WERI-Rb-1 (cell line): ENCODE data around the gene ADH7.

ENCODE experiments used
- DNase-seq: peaks from one replicate; pipeline ENCODE4 v3.0.0-alpha.2; 2020
- H3K27ac ChIP-seq: fragments of 250-450 bp; sonication (Bioruptor Pico); 2 replicates; pipeline ENCODE4 v1.5.1; 2020; ENCODE audit warnings: mild to moderate bottlenecking, moderate library complexity
- H3K27me3 ChIP-seq: fragments of 250-450 bp; sonication (Bioruptor Pico); 2 replicates; pipeline ENCODE4 v1.5.1; 2021; ENCODE audit warnings: mild to moderate bottlenecking, low read depth, moderate library complexity; ENCODE audit not compliant: insufficient read depth, severe bottlenecking
- H3K36me3 ChIP-seq: fragments of 250-450 bp; sonication (Bioruptor Pico); 2 replicates; pipeline ENCODE4 v1.5.1; 2020; ENCODE audit warnings: mild to moderate bottlenecking, moderate library complexity
- H3K4me3 ChIP-seq: 2 replicates; pipeline ENCODE4 v1.5.1; 2011; ENCODE audit warnings: low read depth, mild to moderate bottlenecking, control low read depth, low read length
- H3K9me3 ChIP-seq: fragments of 250-450 bp; sonication (Bioruptor Pico); 2 replicates; pipeline ENCODE4 v1.5.1; 2021; ENCODE audit warnings: mild to moderate bottlenecking, moderate library complexity; ENCODE audit not compliant: severe bottlenecking
- TF ChIP-seq, protein P1 (sequence below): IDR thresholded peaks from 2 replicates; pipeline ENCODE4 v1.5.1; 2011; ENCODE audit warnings: low read depth, mild to moderate bottlenecking, control low read depth, inconsistent platforms, low read length

ADH7 gene

DNA sequence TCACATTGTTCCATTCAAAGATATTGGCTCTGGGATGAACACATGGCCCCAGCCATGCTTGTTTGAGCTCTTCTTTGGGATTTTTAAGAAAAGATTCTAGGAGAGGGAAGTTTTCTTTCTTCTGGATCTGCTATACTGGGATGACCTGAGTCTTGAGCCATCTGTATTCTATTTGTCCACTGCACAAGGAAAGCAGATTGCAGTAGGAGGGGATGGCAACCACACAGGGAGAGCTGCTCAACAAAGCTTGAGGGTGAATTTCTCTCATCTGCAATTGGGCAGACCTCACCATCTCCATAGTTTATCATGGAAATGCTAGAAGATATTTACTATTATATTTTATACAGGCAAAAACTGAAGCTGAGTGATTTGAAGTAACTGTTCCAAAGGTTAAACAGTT lies 34.3 kb downstream of the ADH7 start:
- no peak for DNase-seq
- Histone ChIP-seq H3K27me3 (no peaks in the 10 kb centered on the region), H3K4me3 (no peak overlapping the region), H3K27ac (no peak overlapping the region), H3K36me3 (no peaks in the 10 kb centered on the region), H3K9me3 (no peaks in the 10 kb centered on the region)
- TF ChIP-seq, protein P1, sequence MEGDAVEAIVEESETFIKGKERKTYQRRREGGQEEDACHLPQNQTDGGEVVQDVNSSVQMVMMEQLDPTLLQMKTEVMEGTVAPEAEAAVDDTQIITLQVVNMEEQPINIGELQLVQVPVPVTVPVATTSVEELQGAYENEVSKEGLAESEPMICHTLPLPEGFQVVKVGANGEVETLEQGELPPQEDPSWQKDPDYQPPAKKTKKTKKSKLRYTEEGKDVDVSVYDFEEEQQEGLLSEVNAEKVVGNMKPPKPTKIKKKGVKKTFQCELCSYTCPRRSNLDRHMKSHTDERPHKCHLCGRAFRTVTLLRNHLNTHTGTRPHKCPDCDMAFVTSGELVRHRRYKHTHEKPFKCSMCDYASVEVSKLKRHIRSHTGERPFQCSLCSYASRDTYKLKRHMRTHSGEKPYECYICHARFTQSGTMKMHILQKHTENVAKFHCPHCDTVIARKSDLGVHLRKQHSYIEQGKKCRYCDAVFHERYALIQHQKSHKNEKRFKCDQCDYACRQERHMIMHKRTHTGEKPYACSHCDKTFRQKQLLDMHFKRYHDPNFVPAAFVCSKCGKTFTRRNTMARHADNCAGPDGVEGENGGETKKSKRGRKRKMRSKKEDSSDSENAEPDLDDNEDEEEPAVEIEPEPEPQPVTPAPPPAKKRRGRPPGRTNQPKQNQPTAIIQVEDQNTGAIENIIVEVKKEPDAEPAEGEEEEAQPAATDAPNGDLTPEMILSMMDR = no peak

DNA sequence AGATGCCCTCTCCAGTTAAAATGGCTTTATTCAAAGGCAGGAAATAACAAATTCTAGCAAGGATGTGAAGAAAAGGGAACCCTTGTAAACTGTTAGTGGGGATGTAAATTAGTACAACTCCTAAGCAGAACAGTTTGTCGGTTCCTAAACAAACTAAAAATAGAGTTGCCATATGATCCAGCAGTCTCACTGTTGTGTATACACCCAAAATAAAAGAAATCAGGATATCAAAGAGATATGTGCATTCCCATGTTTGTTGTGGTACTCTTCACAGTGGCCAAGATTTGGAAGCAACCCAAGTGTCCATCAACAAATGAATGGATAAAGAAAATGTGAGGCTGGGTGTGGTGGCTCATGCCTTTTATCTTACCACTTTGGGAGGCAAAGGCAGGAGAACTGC lies 36.1 kb downstream of the ADH7 start:
- Histone ChIP-seq H3K4me3 (no peak overlapping the region), H3K27ac (no peak overlapping the region), H3K36me3 (no peaks in the 10 kb centered on the region), H3K9me3 (no peaks in the 10 kb centered on the region), H3K27me3 (no peaks in the 10 kb centered on the region)
- no peak for DNase-seq
- TF ChIP-seq, protein P1 = no peak

DNA sequence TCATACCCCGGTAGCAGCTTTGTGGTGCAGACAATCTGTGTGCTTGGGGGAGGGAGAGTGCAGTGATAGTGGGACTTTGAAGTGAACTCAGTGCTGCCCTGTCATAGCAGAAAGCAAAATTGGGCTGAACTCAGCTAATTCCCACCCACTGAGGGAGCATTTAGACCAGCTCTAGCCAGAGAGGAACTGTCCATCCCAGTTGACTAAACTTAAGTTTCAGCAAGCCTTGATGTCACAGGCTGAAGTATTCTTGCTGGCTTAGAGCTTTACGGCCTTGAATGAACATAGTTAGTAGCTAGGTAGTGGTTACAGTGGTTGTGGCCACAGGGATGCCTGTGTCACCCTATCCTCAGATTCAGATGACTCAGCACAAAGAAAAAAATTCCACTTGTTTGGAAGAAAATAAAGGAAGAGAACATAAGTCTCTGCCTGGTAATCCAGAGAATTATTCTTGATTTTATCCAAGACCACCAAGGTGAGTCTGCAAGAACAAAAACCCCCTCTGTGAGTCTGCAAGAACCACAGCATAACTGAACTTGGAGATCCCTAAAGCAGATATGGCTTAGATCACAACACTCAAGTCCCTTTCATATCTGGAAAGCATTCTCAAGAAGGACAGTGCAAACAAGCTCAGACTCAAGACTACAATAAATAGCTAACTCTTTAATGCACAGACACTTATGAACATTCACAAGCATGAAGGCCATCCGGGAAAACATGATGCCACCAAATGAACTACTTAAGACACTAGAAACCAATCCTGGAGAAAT lies 39.4 kb downstream of the ADH7 start:
- DNase-seq = no peak
- Histone ChIP-seq H3K4me3 (no peak overlapping the region), H3K27me3 (no peaks in the 10 kb centered on the region), H3K27ac (no peak overlapping the region), H3K9me3 (peaks cover 2% of the 10 kb centered on the region), H3K36me3 (no peaks in the 10 kb centered on the region)
- TF ChIP-seq, protein P1 = no peak

DNA sequence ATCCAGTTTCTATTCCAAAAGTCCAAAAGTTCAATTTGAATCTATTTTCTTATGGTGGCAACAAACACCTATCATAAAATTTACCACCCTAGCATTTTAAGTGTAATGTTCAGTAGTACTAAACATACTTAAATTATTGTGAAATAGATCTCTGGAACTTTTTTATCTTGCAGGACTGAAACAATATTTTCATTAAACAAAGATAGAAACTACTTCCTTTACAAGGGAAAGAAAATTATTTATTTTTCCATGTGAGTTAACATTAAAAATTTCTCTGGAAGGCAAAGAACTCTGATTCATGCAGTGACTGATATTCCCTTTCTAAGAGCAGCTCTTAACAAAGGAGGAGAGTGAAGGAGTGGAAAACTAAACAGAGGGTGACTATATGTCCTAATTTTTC lies 40.2 kb downstream of the ADH7 start:
- TF ChIP-seq, protein P1 = no peak
- no peaks in the 10 kb centered on the region for H3K27me3 ChIP-seq
- H3K27ac ChIP-seq = no peak overlapping the region
- no peak for DNase-seq
- H3K36me3 ChIP-seq = no peaks in the 10 kb centered on the region
- H3K4me3 ChIP-seq = no peak overlapping the region
- peaks cover 2% of the 10 kb centered on the region for H3K9me3 ChIP-seq

DNA sequence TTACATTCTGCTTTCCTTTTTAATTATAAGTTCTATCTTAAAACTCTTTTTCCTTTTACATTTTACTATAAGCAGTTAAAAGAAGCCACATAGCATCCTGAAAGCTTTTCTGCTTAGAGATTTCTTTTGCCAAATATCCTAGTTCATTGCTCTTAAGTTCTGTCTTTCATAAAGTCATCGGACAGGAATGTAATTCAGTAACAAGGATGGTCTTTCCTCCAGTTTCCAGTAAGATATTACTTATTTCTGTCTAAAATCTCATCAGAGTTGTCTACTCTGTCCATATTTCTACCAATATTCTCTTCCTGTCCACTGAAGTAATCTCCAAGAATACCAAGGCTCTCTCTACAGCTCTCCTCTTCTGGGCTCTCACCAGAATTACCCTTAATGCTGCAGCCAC lies 45.1 kb downstream of the ADH7 start:
- Histone ChIP-seq H3K9me3 (peaks cover 5% of the 10 kb centered on the region), H3K36me3 (no peaks in the 10 kb centered on the region), H3K27ac (no peak overlapping the region), H3K4me3 (no peak overlapping the region), H3K27me3 (no peaks in the 10 kb centered on the region)
- DNase-seq = no peak
- TF ChIP-seq, protein P1 = no peak

DNA sequence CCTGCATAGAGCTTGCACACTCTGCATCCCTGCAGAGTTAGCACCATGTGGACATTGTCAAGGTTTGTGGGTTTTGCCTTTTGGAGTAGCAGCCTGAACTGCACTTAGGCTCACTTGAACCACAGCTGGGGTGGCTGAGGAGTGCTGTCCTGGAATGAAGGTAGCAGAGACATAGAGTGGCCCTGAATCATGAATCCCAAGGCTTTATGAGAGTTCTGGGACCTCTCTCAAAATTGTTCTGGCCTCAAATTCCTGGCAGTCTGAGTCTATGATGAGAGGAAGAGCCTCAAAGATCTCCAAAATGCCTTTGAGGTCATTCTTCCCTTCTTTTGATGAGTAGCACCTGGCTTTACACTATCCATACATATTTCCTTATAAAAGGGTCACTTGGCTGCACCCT lies 45.5 kb downstream of the ADH7 start:
- peaks cover 5% of the 10 kb centered on the region for H3K9me3 ChIP-seq
- H3K27me3 ChIP-seq = no peaks in the 10 kb centered on the region
- no peaks in the 10 kb centered on the region for H3K36me3 ChIP-seq
- TF ChIP-seq, protein P1 = no peak
- H3K27ac ChIP-seq = no peak overlapping the region
- no peak for DNase-seq
- H3K4me3 ChIP-seq = no peak overlapping the region
